ENCODE data around the gene LTB4R2. TPM values are rescaled to one million over a fixed set of nuclear protein-coding genes. Genes with fewer than 3 reads are reported as not detected.

Gene LTB4R2
- total and polyA plus RNA-seq, 2 of the 8 experiments (the other 6 are each of a cell fraction or from before 2014, with no cell fraction given): 5.3 to 6.7 TPM

- TF ChIP-seq YY1 (IDR thresholded peaks at IDR 0.05; ENCODE audit: low read depth, low read length) (no peak), TCF12 (IDR thresholded peaks at IDR 0.05; ENCODE audit: low read depth, low read length) (no peak), GABPA (IDR thresholded peaks at IDR 0.05; ENCODE audit: borderline replicate concordance, insufficient read depth, low read length) (no peak), RNF2 (IDR thresholded peaks at IDR 0.05; ENCODE audit: borderline replicate concordance, low read depth, low read length, missing control alignments, poor library complexity, severe bottlenecking) (no peak)
Measured at GRCh38 chr14:24264298-24264697, 45.6 kb upstream of the LTB4R2 start (continued).
